ENCODE results near the gene CACNA2D2. TPM values are rescaled to one million over a fixed set of nuclear protein-coding genes. Genes with fewer than 3 reads are reported as not detected.

Gene CACNA2D2
- total and polyA plus RNA-seq, 2 of the 8 experiments (the other 6 are each of a cell fraction or from before 2014, with no cell fraction given): 14.1 to 25.0 TPM

DNA sequence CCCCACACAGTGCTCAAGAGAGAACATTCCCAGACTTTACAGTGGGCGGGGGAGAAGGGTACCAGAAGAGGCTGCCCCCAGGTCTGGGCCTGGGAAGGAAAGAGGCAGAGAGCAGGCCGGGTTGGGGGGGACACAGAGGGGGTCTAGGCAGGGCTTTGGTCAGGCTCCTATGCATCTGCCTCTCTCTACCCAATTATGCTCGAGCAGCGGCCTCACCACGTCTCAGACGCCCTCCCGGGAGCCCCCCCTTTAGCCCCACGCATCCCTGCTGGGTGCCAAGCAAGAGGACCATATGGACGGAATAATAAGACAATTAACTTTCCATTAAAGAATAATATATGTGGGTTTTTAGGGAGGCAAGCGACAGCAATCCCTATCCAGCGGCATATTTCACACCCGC, 32.8 kb downstream of the CACNA2D2 start:
- no peak overlapping the region for H3K9ac ChIP-seq (replicated peaks in 1 of 4; ENCODE audit: extremely low read depth in 1 of 4, low read depth in 3 of 4, low read length in 3 of 4)
- no peak overlapping the region for H3K4me2 ChIP-seq (ENCODE audit: insufficient read depth in 1 of 2, low read depth in 2 of 2, low read length in 2 of 2)
- H3K27me3 ChIP-seq (replicated peaks in 1 of 4; ENCODE audit: control insufficient read depth in 3 of 4, extremely low read depth in 1 of 4, insufficient read depth in 3 of 4, low read length in 3 of 4): no peaks in the 10 kb centered on the region; a peak in 1 of 7 replicates
- DNase-seq (ENCODE audit: low read depth in 1 of 2, low spot score in 2 of 2) (no peak), FAIRE-seq (no peak)
- no peaks in the 10 kb centered on the region; the same call in 1 of the 2 replicates for H3K23me2 ChIP-seq (ENCODE audit: low read depth, low read length)
- no peak overlapping the region for H2AK5ac ChIP-seq (ENCODE audit: low read depth, low read length)
- POLR2A ChIA-PET (ENCODE audit: partially characterized antibody): interaction anchor here (1.3 kb wide), 1 partner anchor 16 kb away, joined by 3 read pairs; no protein-coding TSS in a partner anchor
- no peak overlapping the region for H3K14ac ChIP-seq (ENCODE audit: insufficient read length)
- H3K36me3 ChIP-seq (ENCODE audit: control insufficient read depth in 2 of 4, insufficient read depth in 4 of 4, low read length in 3 of 4): no peaks in the 10 kb centered on the region
- H2BK15ac ChIP-seq (ENCODE audit: low read length): no peak overlapping the region
- peaks cover 0 to 4% of the 10 kb centered on the region in 2 experiments for H4K20me1 ChIP-seq (replicated peaks in 1 of 2; ENCODE audit: control insufficient read depth in 1 of 2, insufficient read depth in 2 of 2, low read length in 2 of 2)
- H4K91ac ChIP-seq (replicated peaks; ENCODE audit: insufficient read length, low read length): no peak overlapping the region
- no peak overlapping the region for H3K4ac ChIP-seq (replicated peaks; ENCODE audit: insufficient read length, low read depth, low read length)
- no peak overlapping the region for H3K23ac ChIP-seq (ENCODE audit: insufficient read length)
- H3K79me2 ChIP-seq (ENCODE audit: control insufficient read depth in 1 of 2, insufficient read depth in 2 of 2, low read length in 2 of 2): no peaks in the 10 kb centered on the region
- no peak overlapping the region for H2AFZ ChIP-seq (ENCODE audit: low read length)
- 87% methylated on average over 9 of the region's 12 CpGs; no CpG with 5 or more reads in 1 of the 2 experiments for WGBS, 2 experiments (ENCODE audit: extremely low coverage in 1 of 2, insufficient coverage in 1 of 2, insufficient read length in 1 of 2, insufficient replicate concordance in 2 of 2, low coverage in 1 of 2, low lambda C conversion rate in 2 of 2, missing lambda C conversion rate in 1 of 2)
- no peak overlapping the region for H2BK12ac ChIP-seq (ENCODE audit: low read depth, low read length)
- no peak overlapping the region for H3K56ac ChIP-seq (replicated peaks; ENCODE audit: insufficient read length, low read depth, low read length)
- H2BK5ac ChIP-seq (ENCODE audit: low read depth, low read length): no peak overlapping the region
- H3K18ac ChIP-seq (ENCODE audit: extremely low read depth, low read length): no peak overlapping the region
- H3K79me1 ChIP-seq (ENCODE audit: low read depth, low read length): no peaks in the 10 kb centered on the region; the same call in 1 of the 2 replicates
- no peaks in the 10 kb centered on the region for H3K9me3 ChIP-seq (ENCODE audit: insufficient read depth in 2 of 2, low read depth in 1 of 2, low read length in 1 of 2)
- H2BK120ac ChIP-seq (replicated peaks; ENCODE audit: low read depth, low read length): no peak overlapping the region
- TF ChIP-seq SP1 (IDR thresholded peaks at IDR 0.05; ENCODE audit: low read depth, low read length): no peak
- no peak for TF ChIP-seq MAFK (IDR thresholded peaks at IDR 0.05; ENCODE audit: low read depth, low read length)
- no peak for TF ChIP-seq HDAC6 (IDR thresholded peaks at IDR 0.05; ENCODE audit: low read depth, low read length)
- no peak for TF ChIP-seq SIRT6 (IDR thresholded peaks at IDR 0.05; ENCODE audit: low read length)
- no peak for TF ChIP-seq POLR2AphosphoS5 (IDR thresholded peaks at IDR 0.05; ENCODE audit: low read depth, low read length)
- TF ChIP-seq BCL11A (IDR thresholded peaks at IDR 0.05; ENCODE audit: low read depth in 2 of 2, low read length in 2 of 2): no peak
- TF ChIP-seq SRF (IDR thresholded peaks at IDR 0.05; ENCODE audit: low read depth, low read length): no peak
- TF ChIP-seq SP4 (IDR thresholded peaks at IDR 0.05; ENCODE audit: low read length): no peak
- TF ChIP-seq KDM4A (IDR thresholded peaks at IDR 0.05; ENCODE audit: low read depth, low read length, severe bottlenecking): no peak
- no peak for TF ChIP-seq EGR1 (IDR thresholded peaks at IDR 0.05; ENCODE audit: borderline replicate concordance, low read depth, low read length)
- H4K5ac ChIP-seq (ENCODE audit: insufficient read length, low read depth, low read length): no peak overlapping the region
- CTCF ChIA-PET (ENCODE audit: partially characterized antibody): interaction anchor here (2.4 to 6.1 kb wide), 2 partner anchors 16 to 34 kb away, joined by 7 to 34 read pairs; no protein-coding TSS in a partner anchor
- no peak overlapping the region for H3K4me3 ChIP-seq (ENCODE audit: extremely low read depth in 1 of 4, insufficient read depth in 2 of 4, low read depth in 3 of 4, low read length in 4 of 4)
- peaks cover 0 to 8% (median under 1%) of the 10 kb centered on the region in 4 experiments; a peak in 5 of 7 replicates for H3K4me1 ChIP-seq (replicated peaks in 1 of 4; ENCODE audit: control insufficient read depth in 3 of 4, insufficient read depth in 4 of 4, low read length in 3 of 4)
- no peak overlapping the region for H3K27ac ChIP-seq (ENCODE audit: low read depth, low read length)
- no peak overlapping the region for H4K8ac ChIP-seq (ENCODE audit: extremely low read depth, insufficient read depth, low read length)
- H2BK20ac ChIP-seq (ENCODE audit: low read length): no peak overlapping the region

All from H1 (cell line).